Esophagus squamous epithelium (tissue), 4 donors: ENCODE data around the gene MORN1.

Source experiments
- CTCF ChIP-seq, 6 experiments: fragments of 450-650 bp in 4 of 6; fragments of 200-600 bp in 2 of 6; sonication (generic) in 2 of 6; IDR thresholded peaks; one replicate each; pipeline ENCODE4 v1.5.1; 2016 to 2019; ENCODE audit warnings: antibody characterized with exemption in 6 of 6, mild to moderate bottlenecking in 4 of 6, moderate library complexity in 4 of 6
- POLR2A ChIP-seq, 4 donors: fragments of 450-650 bp; IDR thresholded peaks; one replicate each; pipeline ENCODE4 v1.6.1; 2017; ENCODE audit warnings: antibody characterized with exemption in 4 of 4, mild to moderate bottlenecking in 4 of 4, moderate library complexity in 3 of 4

GRCh38 chr1:2386636-2387611 lies 4.4 kb downstream of the MORN1 start:
- TF ChIP-seq CTCF (IDR thresholded peaks at IDR 0.05) (no peak), POLR2A (IDR thresholded peaks at IDR 0.05) (no peak)
